Effector CD8-positive, alpha-beta T cell (primary cell): ENCODE measurements around the gene ZNF768.

Source experiments
- DNase-seq: peaks from one replicate; lab custom pipeline; 2025; lab: John Stamatoyannopoulos, UW
- total RNA-seq, 4 experiments: gene quantifications; one replicate each; lab custom pipeline; 2026; lab: John Stamatoyannopoulos, UW

The ZNF768 gene
- 9.6 to 12.1 (median 11.8) reads per million in 4 experiments for total RNA-seq

DNA sequence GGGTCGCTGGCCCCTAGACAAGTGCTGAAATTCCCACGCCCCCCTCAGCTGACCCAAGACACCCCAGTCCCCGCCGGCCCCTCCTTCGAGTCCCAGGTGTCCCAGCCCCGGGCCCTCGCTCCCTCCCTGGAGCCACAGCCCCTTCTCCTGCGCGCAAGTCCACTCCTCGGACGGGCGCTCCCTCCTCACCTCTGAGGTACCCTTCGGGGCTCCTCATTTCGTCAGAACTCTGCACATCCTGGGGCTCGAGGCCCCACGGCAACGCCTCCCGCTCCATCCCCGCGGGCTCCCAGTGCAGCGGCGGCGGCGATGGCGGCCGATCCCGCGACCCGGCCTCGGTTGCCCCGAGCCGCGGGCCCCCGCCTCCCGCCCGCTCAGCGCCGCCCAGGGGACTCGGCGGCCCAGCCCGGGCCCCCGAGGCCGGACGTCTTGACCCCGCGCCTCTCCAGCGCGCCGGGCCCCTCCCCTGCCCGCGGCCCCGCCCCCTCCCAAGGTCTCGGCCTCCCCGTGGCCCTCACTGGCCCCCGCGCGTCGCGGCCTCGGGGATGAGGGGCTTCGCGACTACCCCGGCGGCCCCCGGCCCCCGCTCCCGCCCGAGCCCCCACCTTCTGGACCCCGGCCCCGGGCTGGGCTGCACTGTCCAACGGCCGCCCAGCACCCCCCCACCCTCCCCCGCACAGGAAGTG lies at the start of gene ZNF768:
Gene ZNF768 (minus strand): TSS at position 430 of the 686 bp plus-strand sequence. CDS start 153 bp downstream, at position 277.
- DNase-seq: peak; percentile 44

DNA sequence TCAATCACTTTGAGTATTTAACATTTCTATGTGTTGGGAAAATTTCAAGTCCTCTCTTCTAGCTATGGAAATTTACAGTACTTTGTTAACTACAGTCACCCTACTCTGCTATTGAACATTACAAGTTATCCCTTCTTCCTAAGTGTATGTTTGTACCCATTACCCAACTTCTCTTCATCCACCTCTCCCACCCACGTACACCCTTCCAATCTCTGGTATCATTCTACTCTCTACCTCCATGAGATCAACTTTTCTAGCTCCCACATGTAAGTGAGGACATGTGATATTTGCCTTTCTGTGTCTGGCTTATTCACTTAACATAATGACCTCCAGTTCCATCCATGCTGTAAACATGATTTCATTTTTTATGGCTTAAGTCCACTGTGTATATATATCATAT lies 48.3 kb upstream of the ZNF768 start:
- DNase-seq: no peak

- peak; percentile 93 for DNase-seq
These were observed 45.3 kb upstream of the ZNF768 start, which contains the start of gene ZNF688 for GRCh38 chr16:30571445-30572322. Gene ZNF688, minus strand, starts transcription at chr16:30571714. Its CDS starts 85 bp downstream, at chr16:30571629.

- DNase-seq: no peak
These were observed 44.5 kb upstream of the ZNF768 start for GRCh38 chr16:30570636-30571444.

DNA sequence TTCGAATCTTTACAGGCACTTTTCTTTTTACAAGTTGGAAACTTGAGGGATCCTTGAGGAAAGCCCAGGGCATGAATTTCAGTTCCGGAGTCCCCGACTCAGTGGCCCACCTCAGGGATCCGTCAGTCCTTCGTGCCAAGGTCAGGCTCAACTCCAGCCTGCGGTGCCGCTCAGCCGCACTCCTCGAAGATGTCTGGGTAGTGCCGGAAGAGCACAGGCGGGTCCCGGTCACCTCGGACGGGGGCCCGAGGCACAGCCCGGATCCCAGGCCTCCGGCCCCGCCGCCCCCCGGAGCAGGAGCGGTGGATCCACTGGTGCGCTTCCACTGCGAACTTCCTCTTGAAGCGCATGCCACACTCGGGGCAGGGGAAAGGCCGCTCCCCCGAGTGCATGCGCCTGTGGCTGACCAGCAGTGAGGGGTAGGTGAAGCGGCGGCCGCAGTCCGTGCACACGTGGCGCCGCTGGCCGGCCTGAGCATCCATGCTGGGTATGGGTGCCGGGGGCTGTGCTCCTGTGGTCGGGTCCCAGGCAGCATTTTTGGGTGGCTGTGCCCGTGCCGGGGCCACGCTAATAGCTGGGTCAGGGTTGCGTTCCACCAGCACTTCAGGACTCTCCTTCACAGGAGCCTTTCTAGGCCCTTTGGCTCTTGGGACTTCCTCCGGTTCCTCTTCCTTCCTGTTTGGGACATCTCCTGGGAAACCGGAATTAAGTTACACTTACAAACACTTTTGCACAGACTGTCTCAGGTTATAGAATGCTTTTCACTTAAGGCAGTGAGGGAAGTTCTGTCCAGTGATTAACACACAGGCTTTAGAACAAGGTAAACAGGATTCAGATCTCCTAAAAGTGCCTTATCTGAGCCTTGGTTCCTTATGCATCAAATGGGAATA lies 43.6 kb upstream of the ZNF768 start:
- DNase-seq: no peak

DNA sequence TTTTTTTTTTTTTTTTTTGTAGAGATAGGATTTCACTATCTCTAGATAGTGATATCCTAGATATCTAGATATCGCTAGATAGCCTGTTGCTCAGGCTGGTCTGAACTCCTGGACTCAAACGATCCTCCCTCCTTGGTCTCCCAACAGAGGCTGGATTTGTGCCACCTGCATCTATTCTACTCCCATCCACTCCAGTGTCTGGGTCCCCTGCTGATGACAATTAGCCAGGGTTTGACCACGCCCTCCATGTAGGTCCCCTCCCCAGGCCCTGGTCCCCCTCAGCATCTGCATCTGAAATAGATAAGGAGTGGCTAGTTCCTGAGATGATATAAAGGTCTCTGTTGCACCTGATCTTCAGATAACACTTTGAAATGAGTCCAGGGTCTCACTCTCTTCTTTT lies 42.9 kb upstream of the ZNF768 start:
- no peak for DNase-seq

- DNase-seq: no peak
These were observed 41.7 kb upstream of the ZNF768 start for GRCh38 chr16:30567991-30568638.

GRCh38 chr16:30567160-30567990 lies 41.0 kb upstream of the ZNF768 start:
- no peak for DNase-seq

DNA sequence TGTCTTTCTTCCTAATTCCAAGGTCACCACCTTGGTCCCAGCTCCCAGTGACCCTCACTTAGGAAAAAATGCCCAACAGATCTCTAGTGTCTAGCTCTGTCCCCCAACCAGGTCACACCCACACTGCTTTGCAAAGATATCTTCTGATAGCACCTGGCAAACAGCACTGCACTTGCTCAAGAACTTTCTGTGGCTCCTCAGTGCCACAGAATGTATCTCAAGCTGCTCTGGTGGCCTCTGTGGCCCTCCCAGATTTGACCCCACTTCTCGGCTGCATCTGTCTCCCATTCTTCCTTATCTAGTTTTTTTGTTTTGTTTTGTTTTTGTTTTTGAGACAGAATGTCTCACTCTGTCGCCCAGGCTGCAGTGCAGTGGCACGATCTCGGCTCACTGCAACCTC lies 40.2 kb upstream of the ZNF768 start:
- no peak for DNase-seq

GRCh38 chr16:30565984-30566383 lies 39.6 kb upstream of the ZNF768 start:
- DNase-seq: no peak

DNA sequence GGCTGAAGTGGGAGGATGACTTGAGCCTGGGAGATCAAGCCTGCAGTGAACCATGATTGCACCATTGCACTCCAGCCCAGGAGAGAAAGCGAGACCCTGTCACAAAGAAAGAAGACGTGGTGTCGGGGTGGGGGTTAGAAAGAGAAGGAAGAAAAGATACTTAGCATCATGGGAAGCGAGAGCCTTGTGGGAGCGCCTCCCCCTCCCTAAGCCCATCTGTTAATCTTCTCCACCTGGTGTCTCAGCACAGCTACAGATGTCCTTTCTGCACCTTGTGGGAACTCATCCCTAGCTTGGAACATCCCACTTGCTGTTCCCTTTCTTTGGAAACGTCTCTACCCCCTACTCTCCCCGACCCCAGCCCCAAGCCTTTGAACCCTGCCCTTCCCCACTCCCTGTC lies 39.2 kb upstream of the ZNF768 start:
- DNase-seq: no peak

- no peak for DNase-seq
These were observed 35.7 kb upstream of the ZNF768 start for GRCh38 chr16:30562021-30562420.

DNA sequence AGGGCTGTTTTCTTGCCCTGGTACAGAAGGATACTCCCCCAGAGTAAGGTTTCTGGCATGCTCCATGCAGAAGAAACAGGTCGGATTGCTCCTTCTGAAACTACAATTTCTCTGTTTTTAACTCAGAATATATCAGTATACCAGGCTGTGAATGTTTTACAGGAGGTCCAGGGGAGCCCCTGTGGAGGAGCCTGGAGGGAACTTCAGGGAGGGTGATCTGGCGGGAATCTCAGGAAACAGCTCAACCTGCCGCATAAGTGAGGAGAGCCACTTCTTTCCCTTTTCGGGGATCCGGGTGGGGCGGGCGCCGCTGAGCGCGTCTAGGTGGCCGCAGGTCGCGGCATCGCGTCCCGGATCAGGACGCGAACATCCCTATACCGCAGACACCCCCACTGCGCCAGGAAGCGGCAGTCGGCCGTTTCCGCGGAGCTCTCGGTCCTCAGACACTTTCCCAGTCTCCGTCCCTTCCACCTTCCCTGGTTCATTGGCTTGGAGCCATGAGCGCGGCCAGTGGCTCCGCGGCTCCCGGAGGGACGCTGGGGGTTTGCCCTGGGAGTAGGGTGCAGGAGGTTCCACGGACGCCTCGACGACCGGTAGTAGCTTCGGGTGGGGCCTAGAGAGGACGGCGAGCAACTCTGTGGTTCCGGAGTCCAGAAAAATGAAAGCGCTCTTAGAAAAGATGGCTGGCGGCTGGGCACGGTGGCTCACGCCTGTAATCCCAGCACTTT lies 34.9 kb upstream of the ZNF768 start:
- no peak for DNase-seq

DNA sequence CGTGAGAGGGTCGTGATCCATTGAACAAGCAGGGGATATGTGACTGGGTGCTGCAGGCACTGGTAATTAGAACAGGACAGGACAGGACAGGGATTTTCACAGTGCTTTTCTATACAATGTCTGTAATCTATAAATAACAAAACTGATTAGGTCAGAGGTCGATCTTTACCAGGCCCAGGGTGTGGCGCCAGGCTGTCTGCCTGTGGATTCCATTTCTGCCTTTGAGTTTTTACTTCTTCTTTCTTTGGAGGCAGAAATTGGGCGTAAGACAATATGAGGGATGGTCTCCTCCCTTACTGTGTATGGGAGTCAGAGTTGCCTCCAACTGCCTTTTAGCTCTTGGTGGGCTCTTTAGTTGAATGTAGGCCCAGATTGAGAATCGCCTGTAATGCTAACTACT lies 33.3 kb upstream of the ZNF768 start:
- DNase-seq: no peak

GRCh38 chr16:30558789-30559377 lies 32.5 kb upstream of the ZNF768 start:
- no peak for DNase-seq

GRCh38 chr16:30557957-30558788 lies 31.8 kb upstream of the ZNF768 start, which contains the start of gene ZNF764:
Gene ZNF764, minus strand, starts transcription at chr16:30558374. Its CDS starts 192 bp downstream, at chr16:30558182.
- peak; percentile 89 for DNase-seq

GRCh38 chr16:30557707-30557956 lies 31.3 kb upstream of the ZNF768 start:
- DNase-seq: no peak

DNA sequence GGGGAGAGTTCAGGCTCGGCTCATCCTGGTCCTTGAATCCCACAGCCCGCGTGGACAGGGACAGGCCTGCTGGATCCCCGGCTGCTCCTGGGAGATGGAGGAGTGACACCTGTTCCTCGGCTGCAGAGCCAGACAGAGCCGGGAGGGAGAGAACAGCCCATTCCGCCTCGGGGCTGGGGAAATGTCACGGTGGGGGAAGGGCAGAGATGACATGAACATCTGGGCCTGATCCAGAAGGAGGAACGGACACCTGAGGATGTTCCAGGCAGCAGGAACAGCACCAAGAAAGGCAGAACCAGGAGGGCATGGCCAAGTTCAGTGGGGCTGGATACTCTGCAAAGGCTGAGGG lies 29.7 kb upstream of the ZNF768 start:
- DNase-seq: no peak
